ENCODE results near the gene CDPF1. TPM values are rescaled to one million over a fixed set of nuclear protein-coding genes. Genes with fewer than 3 reads are reported as not detected.

The CDPF1 gene
- total and polyA plus RNA-seq, 2 of the 13 experiments (the other 11 are each of a cell fraction or from before 2014, with no cell fraction given): 5.2 to 8.1 TPM

GRCh38 chr22:46250783-46251125, 661 bp upstream of the CDPF1 start (continued):
- TF ChIP-seq ZNF800 (CRISPR knock-in tag; IDR thresholded peaks at IDR 0.05): 0 out of 2 replicates have a peak, but pooled peaks have one; percentile 69
- 0 out of 2 replicates have a peak, but pooled peaks have one; percentile 30 for TF ChIP-seq MAF1 (CRISPR knock-in tag; IDR thresholded peaks at IDR 0.05; ENCODE audit: borderline replicate concordance)
- TF ChIP-seq NFE2 (CRISPR knock-in tag; IDR thresholded peaks at IDR 0.05): no peak
- TF ChIP-seq DNMT3B (CRISPR knock-in tag; conservative IDR thresholded peaks at IDR 0.05): 0 out of 2 replicates have a peak, but pooled peaks have one; percentile 8
- peak; percentile 86; the same call in 1 of the 2 replicates for TF ChIP-seq ZNF605 (CRISPR knock-in tag; IDR thresholded peaks at IDR 0.05)
- TF ChIP-seq ATRX (CRISPR knock-in tag; IDR thresholded peaks at IDR 0.05; ENCODE audit: borderline replicate concordance): no peak
- TF ChIP-seq HOXA5 (CRISPR knock-in tag; IDR thresholded peaks at IDR 0.05): 0 out of 2 replicates have a peak, but pooled peaks have one; percentile 6
- TF ChIP-seq, protein P1, sequence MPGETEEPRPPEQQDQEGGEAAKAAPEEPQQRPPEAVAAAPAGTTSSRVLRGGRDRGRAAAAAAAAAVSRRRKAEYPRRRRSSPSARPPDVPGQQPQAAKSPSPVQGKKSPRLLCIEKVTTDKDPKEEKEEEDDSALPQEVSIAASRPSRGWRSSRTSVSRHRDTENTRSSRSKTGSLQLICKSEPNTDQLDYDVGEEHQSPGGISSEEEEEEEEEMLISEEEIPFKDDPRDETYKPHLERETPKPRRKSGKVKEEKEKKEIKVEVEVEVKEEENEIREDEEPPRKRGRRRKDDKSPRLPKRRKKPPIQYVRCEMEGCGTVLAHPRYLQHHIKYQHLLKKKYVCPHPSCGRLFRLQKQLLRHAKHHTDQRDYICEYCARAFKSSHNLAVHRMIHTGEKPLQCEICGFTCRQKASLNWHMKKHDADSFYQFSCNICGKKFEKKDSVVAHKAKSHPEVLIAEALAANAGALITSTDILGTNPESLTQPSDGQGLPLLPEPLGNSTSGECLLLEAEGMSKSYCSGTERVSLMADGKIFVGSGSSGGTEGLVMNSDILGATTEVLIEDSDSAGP (CRISPR knock-in tag; IDR thresholded peaks at IDR 0.05; ENCODE audit: borderline replicate concordance): 0 out of 2 replicates have a peak, but pooled peaks have one; percentile 7
- 0 out of 2 replicates have a peak, but pooled peaks have one; percentile 31 for TF ChIP-seq FOXJ3 (CRISPR knock-in tag; IDR thresholded peaks at IDR 0.05; ENCODE audit: borderline replicate concordance)
- TF ChIP-seq MTF2 (CRISPR knock-in tag; IDR thresholded peaks at IDR 0.05; ENCODE audit: borderline replicate concordance): no peak
- TF ChIP-seq, protein P2, sequence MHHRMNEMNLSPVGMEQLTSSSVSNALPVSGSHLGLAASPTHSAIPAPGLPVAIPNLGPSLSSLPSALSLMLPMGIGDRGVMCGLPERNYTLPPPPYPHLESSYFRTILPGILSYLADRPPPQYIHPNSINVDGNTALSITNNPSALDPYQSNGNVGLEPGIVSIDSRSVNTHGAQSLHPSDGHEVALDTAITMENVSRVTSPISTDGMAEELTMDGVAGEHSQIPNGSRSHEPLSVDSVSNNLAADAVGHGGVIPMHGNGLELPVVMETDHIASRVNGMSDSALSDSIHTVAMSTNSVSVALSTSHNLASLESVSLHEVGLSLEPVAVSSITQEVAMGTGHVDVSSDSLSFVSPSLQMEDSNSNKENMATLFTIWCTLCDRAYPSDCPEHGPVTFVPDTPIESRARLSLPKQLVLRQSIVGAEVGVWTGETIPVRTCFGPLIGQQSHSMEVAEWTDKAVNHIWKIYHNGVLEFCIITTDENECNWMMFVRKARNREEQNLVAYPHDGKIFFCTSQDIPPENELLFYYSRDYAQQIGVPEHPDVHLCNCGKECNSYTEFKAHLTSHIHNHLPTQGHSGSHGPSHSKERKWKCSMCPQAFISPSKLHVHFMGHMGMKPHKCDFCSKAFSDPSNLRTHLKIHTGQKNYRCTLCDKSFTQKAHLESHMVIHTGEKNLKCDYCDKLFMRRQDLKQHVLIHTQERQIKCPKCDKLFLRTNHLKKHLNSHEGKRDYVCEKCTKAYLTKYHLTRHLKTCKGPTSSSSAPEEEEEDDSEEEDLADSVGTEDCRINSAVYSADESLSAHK (CRISPR knock-in tag; IDR thresholded peaks at IDR 0.05; ENCODE audit: borderline replicate concordance): no peak
- no peak for TF ChIP-seq ZNF720 (CRISPR knock-in tag; IDR thresholded peaks at IDR 0.05)
- no peak for TF ChIP-seq NR2F1 (CRISPR knock-in tag; IDR thresholded peaks at IDR 0.05)
- no peak for TF ChIP-seq ZIK1 (CRISPR knock-in tag; IDR thresholded peaks at IDR 0.05; ENCODE audit: borderline replicate concordance, low read depth)
- TF ChIP-seq NR2F6 (IDR thresholded peaks at IDR 0.05): no peak; the same call in 1 of the 2 replicates
- peak; percentile 22; the same call in 1 of the 2 replicates for TF ChIP-seq NR2F6 (CRISPR knock-in tag; IDR thresholded peaks at IDR 0.05)
- 0 out of 2 replicates have a peak, but pooled peaks have one; percentile 5 for TF ChIP-seq KDM2A (CRISPR knock-in tag; IDR thresholded peaks at IDR 0.05; ENCODE audit: borderline replicate concordance, low read depth)
- TF ChIP-seq, protein P3, sequence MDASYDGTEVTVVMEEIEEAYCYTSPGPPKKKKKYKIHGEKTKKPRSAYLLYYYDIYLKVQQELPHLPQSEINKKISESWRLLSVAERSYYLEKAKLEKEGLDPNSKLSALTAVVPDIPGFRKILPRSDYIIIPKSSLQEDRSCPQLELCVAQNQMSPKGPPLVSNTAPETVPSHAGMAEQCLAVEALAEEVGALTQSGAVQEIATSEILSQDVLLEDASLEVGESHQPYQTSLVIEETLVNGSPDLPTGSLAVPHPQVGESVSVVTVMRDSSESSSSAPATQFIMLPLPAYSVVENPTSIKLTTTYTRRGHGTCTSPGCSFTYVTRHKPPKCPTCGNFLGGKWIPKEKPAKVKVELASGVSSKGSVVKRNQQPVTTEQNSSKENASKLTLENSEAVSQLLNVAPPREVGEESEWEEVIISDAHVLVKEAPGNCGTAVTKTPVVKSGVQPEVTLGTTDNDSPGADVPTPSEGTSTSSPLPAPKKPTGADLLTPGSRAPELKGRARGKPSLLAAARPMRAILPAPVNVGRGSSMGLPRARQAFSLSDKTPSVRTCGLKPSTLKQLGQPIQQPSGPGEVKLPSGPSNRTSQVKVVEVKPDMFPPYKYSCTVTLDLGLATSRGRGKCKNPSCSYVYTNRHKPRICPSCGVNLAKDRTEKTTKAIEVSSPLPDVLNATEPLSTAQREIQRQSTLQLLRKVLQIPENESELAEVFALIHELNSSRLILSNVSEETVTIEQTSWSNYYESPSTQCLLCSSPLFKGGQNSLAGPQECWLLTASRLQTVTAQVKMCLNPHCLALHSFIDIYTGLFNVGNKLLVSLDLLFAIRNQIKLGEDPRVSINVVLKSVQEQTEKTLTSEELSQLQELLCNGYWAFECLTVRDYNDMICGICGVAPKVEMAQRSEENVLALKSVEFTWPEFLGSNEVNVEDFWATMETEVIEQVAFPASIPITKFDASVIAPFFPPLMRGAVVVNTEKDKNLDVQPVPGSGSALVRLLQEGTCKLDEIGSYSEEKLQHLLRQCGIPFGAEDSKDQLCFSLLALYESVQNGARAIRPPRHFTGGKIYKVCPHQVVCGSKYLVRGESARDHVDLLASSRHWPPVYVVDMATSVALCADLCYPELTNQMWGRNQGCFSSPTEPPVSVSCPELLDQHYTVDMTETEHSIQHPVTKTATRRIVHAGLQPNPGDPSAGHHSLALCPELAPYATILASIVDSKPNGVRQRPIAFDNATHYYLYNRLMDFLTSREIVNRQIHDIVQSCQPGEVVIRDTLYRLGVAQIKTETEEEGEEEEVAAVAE (CRISPR knock-in tag; IDR thresholded peaks at IDR 0.05; ENCODE audit: borderline replicate concordance): no peak
- no peak for TF ChIP-seq ZNF207 (IDR thresholded peaks at IDR 0.05; ENCODE audit: borderline replicate concordance)

All from HepG2 (cell line).